ENCODE data around the gene PPP1R15A.
"Not testable (repeated sequence)": the region's sequence is repeated elsewhere in the genome, so short reads cannot be mapped to it uniquely, and the experiment has no call there.

The PPP1R15A gene

DNA sequence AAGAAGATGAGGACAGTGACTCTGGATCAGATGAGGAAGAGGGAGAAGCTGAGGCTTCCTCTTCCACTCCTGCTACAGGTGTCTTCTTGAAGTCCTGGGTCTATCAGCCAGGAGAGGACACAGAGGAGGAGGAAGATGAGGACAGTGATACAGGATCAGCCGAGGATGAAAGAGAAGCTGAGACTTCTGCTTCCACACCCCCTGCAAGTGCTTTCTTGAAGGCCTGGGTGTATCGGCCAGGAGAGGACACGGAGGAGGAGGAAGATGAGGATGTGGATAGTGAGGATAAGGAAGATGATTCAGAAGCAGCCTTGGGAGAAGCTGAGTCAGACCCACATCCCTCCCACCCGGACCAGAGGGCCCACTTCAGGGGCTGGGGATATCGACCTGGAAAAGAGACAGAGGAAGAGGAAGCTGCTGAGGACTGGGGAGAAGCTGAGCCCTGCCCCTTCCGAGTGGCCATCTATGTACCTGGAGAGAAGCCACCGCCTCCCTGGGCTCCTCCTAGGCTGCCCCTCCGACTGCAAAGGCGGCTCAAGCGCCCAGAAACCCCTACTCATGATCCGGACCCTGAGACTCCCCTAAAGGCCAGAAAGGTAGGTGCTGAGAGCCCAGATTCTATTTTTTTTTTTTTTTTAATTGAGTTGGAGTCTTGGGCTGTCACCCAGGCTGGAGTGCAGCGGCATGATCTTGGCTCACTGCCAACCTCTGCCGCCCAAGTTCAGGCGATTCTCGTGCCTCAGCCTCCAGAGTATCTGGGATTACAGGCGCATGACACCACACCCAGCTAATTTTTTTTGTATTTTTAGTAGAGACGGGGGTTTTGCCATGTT, 2.3 kb downstream of the PPP1R15A start:
- no peak for FAIRE-seq
- TF ChIP-seq, protein P1, sequence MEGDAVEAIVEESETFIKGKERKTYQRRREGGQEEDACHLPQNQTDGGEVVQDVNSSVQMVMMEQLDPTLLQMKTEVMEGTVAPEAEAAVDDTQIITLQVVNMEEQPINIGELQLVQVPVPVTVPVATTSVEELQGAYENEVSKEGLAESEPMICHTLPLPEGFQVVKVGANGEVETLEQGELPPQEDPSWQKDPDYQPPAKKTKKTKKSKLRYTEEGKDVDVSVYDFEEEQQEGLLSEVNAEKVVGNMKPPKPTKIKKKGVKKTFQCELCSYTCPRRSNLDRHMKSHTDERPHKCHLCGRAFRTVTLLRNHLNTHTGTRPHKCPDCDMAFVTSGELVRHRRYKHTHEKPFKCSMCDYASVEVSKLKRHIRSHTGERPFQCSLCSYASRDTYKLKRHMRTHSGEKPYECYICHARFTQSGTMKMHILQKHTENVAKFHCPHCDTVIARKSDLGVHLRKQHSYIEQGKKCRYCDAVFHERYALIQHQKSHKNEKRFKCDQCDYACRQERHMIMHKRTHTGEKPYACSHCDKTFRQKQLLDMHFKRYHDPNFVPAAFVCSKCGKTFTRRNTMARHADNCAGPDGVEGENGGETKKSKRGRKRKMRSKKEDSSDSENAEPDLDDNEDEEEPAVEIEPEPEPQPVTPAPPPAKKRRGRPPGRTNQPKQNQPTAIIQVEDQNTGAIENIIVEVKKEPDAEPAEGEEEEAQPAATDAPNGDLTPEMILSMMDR (IDR thresholded peaks at IDR 0.05; ENCODE audit: insufficient read depth, missing control alignments) = no peak
- no peak for DNase-seq (ENCODE audit: insufficient read length, low spot score)

DNA sequence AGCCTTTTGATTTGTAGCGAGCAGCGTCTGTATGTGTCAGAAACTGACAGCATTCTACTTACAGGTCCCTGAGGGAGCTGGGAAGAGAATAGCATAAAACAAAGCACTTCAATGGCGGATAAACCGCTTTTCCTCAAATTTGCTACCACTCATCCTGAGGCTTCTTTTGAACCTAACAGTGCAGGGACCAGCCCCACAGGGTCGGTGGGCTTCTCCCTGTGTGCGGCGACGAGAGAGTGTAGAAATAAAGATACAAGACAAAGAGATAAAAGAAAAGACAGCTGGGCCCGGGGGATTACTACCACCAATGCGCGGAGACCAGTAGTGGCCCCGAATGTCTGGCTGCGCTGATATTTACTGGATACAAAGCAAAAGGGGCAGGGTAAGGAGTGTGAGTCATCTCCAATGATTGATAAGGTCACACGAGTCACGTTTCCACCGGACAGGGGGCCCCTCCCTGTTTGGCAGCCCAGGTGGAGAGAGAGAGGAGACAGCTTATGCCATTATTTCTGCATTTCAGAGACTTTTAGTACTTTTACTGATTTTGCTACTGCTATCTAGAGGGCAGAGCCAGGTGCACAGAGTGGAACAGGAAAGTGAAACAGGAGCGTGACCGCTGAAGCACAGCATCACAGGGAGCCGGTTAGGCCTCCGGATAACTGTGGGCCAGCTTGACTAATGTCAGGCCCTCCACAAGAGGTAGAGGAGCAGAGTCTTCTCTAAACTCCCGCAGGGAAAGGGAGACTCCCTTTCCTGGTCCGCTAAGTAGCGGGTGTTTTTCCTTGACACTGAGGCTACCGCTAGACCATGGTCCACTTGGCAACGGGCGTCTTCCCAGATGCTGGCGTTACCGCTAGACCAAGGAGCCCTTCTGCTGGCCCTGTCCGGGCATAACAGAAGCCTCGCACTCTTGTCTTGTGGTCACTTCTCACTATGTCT, 4.1 kb downstream of the PPP1R15A start:
- not testable (repeated sequence) for DNase-seq (ENCODE audit: insufficient read length, low spot score); FAIRE-seq

DNA sequence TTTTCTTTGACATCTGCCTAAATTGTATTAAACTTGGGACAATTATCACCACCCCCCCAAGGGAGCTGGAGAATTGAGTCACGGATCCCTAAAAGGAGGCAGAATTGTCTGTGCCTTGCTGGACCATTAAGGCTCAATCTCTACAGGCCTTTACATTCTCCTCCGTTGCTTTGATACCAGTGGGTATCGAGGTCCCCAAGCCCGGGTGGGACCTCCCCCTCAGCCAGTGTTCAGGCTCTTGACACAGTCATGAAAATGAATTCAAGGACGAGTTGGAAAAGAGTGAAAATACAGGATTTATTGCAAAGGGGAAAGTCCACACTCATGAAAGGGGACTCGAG, 5.6 kb downstream of the PPP1R15A start:
- DNase-seq (ENCODE audit: insufficient read length, low spot score) (no peak), FAIRE-seq (no peak)
- TF ChIP-seq, protein P1 (IDR thresholded peaks at IDR 0.05; ENCODE audit: insufficient read depth, missing control alignments) = no peak

DNA sequence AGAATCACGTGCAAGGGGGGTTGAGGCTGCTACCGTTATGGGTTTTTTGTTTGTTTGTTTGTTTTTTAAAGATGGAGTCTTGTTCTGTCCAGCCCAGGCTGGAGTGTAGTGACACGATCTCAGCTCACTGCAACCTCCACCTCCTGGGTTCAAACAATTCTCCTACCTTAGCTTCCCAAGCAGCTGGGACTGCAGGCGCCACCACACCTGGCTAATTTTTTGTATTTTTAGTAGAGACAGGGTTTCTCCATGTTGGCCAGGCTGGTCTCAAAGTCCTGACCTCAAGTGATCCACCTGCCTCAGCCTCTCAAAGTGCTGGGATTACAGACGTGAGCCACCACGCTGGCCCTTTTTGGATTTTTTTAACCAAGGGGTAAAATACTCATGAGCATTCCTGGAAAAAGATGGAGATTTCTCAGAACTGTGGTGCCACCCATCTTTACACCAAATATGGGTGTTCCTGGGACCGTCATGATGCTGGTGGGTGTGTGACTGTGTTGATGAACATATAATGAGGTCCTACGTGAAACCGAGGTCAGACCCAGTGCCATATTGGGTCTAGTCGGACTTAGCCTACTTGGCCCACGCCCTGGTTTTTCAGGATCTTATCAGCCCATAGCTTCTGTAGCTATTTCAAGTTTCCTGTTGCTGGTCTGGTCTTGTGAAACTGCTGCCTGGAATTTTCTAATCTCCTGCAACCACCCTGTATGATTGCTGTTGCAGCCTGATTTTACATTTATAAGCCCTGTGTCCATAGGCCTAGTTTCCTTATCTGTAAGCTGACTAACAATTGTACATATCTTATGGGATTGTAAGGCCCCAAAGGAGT, 6.2 kb downstream of the PPP1R15A start:
- FAIRE-seq (no peak), DNase-seq (ENCODE audit: insufficient read length, low spot score) (no peak)
- TF ChIP-seq, protein P1 (IDR thresholded peaks at IDR 0.05; ENCODE audit: insufficient read depth, missing control alignments) = no peak

DNA sequence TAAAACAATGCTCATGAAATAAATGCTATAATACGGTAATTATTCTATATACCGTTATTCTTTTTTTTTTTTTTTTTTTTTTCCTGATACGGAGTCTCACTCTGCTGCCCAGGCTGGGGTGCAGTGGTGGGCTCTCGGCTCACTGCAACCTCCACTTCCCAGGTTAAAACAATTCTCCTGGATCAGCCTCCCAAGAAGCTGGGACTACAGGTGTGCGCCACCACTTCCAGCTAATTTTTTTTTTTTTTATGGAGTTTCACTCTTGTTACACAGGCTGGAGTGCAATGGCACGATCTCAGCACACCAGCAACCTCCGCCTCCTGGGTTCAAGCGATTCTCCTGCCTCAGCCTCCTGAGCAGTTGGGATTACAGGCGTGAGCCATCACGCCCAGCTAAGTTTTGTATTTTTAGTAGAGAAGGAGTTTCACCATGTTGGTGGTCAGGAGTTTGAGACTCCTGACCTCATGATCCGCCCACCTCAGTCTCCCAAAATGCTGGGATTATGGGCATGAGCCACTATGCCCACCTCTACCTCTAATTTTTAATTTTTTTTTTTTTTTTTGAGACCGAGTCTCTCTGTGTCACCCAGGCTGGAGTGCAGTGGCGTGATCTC, 6.9 kb downstream of the PPP1R15A start:
- FAIRE-seq (no peak), DNase-seq (ENCODE audit: insufficient read length, low spot score) (no peak)
- TF ChIP-seq, protein P1 (IDR thresholded peaks at IDR 0.05; ENCODE audit: insufficient read depth, missing control alignments) = no peak

DNA sequence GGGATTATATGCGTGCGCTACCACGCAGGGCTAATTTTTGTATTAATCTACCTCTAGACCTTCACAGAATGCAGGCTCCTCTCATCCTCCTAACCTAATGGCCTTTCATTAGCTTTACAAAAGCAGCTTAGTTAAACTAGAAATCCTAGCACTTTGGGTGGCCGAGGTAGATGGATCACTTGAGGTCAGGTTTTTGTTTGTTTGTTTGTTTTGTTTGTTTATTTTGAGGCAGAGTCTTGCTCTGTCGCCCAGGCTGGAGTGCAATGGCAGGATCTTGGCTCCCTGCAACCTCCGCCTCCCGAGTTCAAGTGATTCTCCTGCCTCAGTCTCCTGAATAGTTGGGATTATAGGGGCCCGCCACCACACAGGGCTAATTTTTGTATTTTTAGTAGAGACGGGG, 7.5 kb downstream of the PPP1R15A start:
- not testable (repeated sequence) for DNase-seq (ENCODE audit: insufficient read length, low spot score); FAIRE-seq

DNA sequence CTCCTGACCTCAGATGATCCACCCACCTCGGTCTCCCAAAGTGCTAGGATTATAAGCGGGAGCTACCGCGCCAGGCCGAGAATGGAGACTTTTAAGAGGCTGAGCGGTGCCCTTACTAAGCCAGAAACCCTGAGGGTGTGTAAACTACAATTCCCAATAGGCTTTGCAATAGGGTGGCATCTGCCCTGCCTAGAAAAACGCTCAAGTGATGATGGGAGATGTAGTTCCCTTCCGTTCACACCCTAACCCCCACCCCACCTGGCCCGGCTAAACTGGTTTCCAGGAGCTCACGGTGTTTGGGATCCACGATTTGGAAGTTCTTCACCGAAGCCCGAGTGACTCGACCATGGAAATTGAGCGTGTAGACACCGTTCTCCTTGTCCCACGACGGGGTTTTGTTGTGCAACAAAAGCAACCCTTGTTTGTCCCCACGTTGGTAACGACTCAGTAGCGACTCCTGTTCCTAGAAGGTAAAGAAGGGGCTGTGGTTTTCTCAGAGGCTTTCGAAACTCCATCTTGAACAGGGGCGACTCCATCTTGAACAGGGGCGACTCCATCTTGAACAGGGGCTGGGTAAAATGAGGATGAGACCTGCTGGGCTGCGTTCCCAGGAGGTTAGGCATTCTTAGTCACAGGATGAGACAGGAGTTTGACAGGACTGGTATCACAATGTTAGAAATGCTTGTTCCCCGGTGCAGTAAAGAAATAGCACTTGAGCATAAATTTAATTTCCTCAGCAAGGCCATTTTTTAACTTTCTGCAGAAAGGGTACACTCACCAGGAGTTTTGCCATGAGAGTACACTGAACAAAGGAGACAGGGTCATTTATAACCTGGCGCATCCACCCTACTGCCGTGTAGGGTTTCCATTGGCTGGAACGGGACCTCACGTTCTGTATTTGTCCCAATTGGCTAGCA, 9.8 kb downstream of the PPP1R15A start:
- TF ChIP-seq, protein P1 (IDR thresholded peaks at IDR 0.05; ENCODE audit: insufficient read depth, missing control alignments) = no peak
- no peak for FAIRE-seq
- DNase-seq (ENCODE audit: insufficient read length, low spot score) = no peak

Measured in D721Med (cell line).